Cardiac muscle cell (in vitro differentiated cells and primary cell): ENCODE measurements around the gene CFAP54. TPM values are rescaled to one million over a fixed set of nuclear protein-coding genes. Genes with fewer than 3 reads are reported as not detected.

Experiments
- DNase-seq, 2 donors: peaks; one replicate each; pipeline versions ENCODE4 v3.0.0 to v3.0.0-alpha.2; 2010 to 2017; ENCODE audit warnings: low read depth in 1 of 2, low spot score in 1 of 2
- H3K27ac ChIP-seq: fragments of 200-600 bp; sonication (generic); 2 replicates; pipeline ENCODE4 v1.5.1; 2016
- H3K27me3 ChIP-seq: fragments of 200-600 bp; sonication (generic); 2 replicates; pipeline ENCODE4 v1.6.0; 2016; ENCODE audit warnings: control low read depth
- H3K36me3 ChIP-seq: fragments of 200-600 bp; sonication (generic); 2 replicates; pipeline ENCODE4 v1.5.1; 2016; ENCODE audit warnings: control low read depth
- H3K4me1 ChIP-seq: fragments of 200-600 bp; sonication (generic); 2 replicates; pipeline ENCODE4 v1.8.1; 2017; ENCODE audit warnings: low read depth, mild to moderate bottlenecking, mixed run types
- H3K4me3 ChIP-seq: fragments of 200-600 bp; sonication (generic); 2 replicates; pipeline ENCODE4 v1.5.1; 2016; ENCODE audit warnings: mild to moderate bottlenecking
- H3K9me3 ChIP-seq: fragments of 200-600 bp; sonication (generic); 2 replicates; pipeline ENCODE4 v1.5.1; 2017; ENCODE audit warnings: low read depth, mild to moderate bottlenecking, control low read depth
- CTCF ChIP-seq: IDR thresholded peaks from 2 replicates; pipeline ENCODE4 v1.5.1; 2012; ENCODE audit warnings: low read depth, mild to moderate bottlenecking, low read length
- polyA plus RNA-seq: library from polyadenylated mRNA; unstranded; fragments of >200 nt; fragmentation: Nextera tagmentation; extraction: Ambion mirVana; gene quantifications from 2 replicates; pipeline ENCODE4 v1.2.1, GENCODE V29; 2016
- total RNA-seq: library from RNA; depleted of rRNA; stranded (reverse); fragments of >200 nt; gene quantifications from 2 replicates; pipeline ENCODE4 v1.2.3, GENCODE V29; 2016

The CFAP54 gene
- total and polyA plus RNA-seq, 2 experiments from 2014 or later, result 0.86 to 2.0 TPM

DNA sequence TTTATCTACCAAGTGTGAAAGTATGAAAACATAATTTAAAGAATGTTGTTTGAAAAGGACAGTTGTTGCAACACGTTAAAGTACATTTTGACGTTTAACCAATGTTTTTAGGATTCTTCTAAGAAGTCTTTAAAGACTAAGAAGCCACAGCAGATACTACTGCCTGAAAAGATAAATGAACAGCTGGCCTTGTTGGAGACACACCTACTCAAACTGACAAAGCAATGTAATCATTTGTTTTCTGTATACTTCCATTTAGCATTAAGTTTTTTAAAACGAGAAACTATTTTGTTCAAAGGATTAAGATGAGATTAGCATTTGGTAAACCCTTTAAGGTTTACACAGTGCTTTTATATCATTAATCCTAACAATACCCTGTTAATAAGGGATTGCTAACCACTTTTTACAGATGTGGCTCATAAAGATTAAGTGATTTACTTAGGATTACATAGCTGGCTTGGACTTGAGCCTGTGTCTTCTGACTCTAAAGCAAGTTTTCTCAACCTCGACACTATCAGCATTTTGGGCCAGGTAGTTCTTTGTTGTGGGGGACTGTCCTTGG lies 134.4 kb downstream of the CFAP54 start:
- no peaks in the 10 kb centered on the region for H3K9me3 ChIP-seq
- TF ChIP-seq CTCF, result no peak
- H3K4me3 ChIP-seq, result no peak overlapping the region
- H3K27me3 ChIP-seq, result peaks cover 26% of the 10 kb centered on the region
- no peak overlapping the region for H3K27ac ChIP-seq
- H3K36me3 ChIP-seq, result no peaks in the 10 kb centered on the region
- DNase-seq, result no peak
- no peaks in the 10 kb centered on the region for H3K4me1 ChIP-seq

DNA sequence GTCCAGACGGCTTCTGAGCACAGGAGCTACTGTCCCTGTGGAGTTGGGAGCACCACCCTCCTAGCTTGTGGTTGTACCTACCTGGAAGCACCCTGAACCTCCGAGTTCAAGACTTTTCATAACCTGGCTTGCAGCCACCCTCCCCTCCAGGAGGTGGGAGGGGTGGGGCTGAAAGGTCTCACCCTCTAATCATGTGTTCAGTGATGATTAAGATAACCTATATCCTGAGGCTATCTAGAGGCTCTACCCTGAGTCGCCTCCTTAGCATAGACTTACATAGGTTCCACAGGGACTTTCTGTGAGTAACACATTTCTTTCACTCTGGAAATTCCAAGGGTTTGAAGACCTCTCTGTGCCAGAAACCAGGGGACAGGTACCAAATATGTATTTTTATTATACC lies 146.5 kb downstream of the CFAP54 start:
- no peaks in the 10 kb centered on the region for H3K27me3 ChIP-seq
- no peaks in the 10 kb centered on the region for H3K9me3 ChIP-seq
- H3K4me1 ChIP-seq, result no peaks in the 10 kb centered on the region
- H3K36me3 ChIP-seq, result no peaks in the 10 kb centered on the region
- no peak for TF ChIP-seq CTCF
- DNase-seq, result no peak
- H3K4me3 ChIP-seq, result no peak overlapping the region
- H3K27ac ChIP-seq, result no peak overlapping the region

- H3K27ac ChIP-seq, result no peak overlapping the region
These were observed 147.5 kb downstream of the CFAP54 start for GRCh38 chr12:96636895-96637294.

GRCh38 chr12:96648923-96649322 lies 159.5 kb downstream of the CFAP54 start:
- Histone ChIP-seq H3K4me3 (no peak overlapping the region), H3K9me3 (no peaks in the 10 kb centered on the region), H3K4me1 (no peaks in the 10 kb centered on the region), H3K27me3 (peaks cover 19% of the 10 kb centered on the region), H3K27ac (no peak overlapping the region), H3K36me3 (no peaks in the 10 kb centered on the region)
- no peak for TF ChIP-seq CTCF
- no peak for DNase-seq

More at GRCh38 chr12:96636895-96637294, 147.5 kb downstream of the CFAP54 start:
- no peak overlapping the region for H3K4me3 ChIP-seq
- H3K9me3 ChIP-seq, result no peaks in the 10 kb centered on the region
- no peak for DNase-seq
- TF ChIP-seq CTCF, result no peak
- no peaks in the 10 kb centered on the region for H3K27me3 ChIP-seq
- H3K4me1 ChIP-seq, result no peaks in the 10 kb centered on the region
- no peaks in the 10 kb centered on the region for H3K36me3 ChIP-seq

GRCh38 chr12:96652870-96653269 lies 163.5 kb downstream of the CFAP54 start:
- TF ChIP-seq CTCF, result no peak
- Histone ChIP-seq H3K27ac (no peak overlapping the region), H3K4me3 (no peak overlapping the region), H3K4me1 (no peaks in the 10 kb centered on the region), H3K27me3 (peaks cover 19% of the 10 kb centered on the region), H3K9me3 (no peaks in the 10 kb centered on the region), H3K36me3 (no peaks in the 10 kb centered on the region)
- DNase-seq, result no peak
